Epithelial cell of alveolus of lung (primary cell): Measurements from ENCODE around the gene GJD3. TPM values are rescaled to one million over a fixed set of nuclear protein-coding genes. Genes with fewer than 3 reads are reported as not detected.

Source experiments
- total RNA-seq: library from RNA; depleted of rRNA; stranded (reverse); fragments of >200 nt; gene quantifications from 2 replicates; pipeline ENCODE4 v1.2.1, GENCODE V29; 2015

The GJD3 gene, protein sequence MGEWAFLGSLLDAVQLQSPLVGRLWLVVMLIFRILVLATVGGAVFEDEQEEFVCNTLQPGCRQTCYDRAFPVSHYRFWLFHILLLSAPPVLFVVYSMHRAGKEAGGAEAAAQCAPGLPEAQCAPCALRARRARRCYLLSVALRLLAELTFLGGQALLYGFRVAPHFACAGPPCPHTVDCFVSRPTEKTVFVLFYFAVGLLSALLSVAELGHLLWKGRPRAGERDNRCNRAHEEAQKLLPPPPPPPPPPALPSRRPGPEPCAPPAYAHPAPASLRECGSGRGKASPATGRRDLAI
- 3.4 and 3.7 TPM in 2 replicates for total RNA-seq

DNA sequence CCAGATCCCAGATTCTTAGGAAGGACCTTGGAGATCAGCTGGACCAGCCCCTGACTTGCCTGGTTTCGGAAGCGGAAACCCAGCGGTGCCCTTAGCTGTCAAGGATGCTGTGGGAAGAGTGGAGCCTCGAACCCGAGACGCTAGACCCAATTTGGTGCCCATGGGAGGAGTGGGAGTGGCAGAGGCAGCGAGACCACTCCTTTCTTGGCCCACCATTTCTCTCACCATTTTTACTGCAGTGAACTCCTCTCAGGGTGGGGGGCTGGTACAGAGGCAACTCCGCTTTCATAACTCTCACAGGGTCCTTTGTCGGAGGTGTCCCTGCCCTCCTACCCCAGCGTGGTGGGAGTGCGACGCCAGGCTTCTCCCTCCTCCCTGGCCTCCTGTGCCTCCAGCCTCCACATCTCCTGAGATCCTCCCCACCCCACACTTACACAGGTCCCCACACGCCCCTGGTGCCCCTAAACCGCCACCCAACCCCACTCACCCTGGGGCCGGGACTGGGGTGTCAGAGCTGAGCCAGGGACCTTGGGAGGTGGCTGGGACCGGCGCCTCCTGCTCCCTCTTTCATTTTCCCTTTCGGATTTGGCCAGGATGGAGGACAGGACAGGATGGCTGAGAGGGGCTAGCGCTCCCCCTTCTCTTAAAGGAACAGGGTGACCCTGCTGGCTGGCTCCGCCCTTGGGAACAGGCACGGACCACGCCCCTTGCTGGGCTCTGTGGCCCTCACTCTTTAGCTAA, at the start of gene GJD3:
Gene GJD3, minus strand, starts transcription at position 617 of the 741 bp plus-strand sequence. CDS start 922 bp downstream, outside the sequence.

Other genes starting within 250 kb of the GJD3 start
- 37.1 and 90.2 TPM in 2 replicates for gene MSL1, start 242.8 kb downstream of the GJD3 start, total RNA-seq
- gene CASC3, start 224.2 kb downstream of the GJD3 start, total RNA-seq, result 29.6 and 36.1 TPM in 2 replicates
- gene RAPGEFL1, start 187.3 kb downstream of the GJD3 start, total RNA-seq, result 2.6 and 4.9 TPM in 2 replicates
- 9.1 and 11.1 TPM in 2 replicates for gene WIPF2, start 145.4 kb downstream of the GJD3 start, total RNA-seq
- gene CDC6, start 76.9 kb downstream of the GJD3 start, total RNA-seq, result 6.2 and 26.8 TPM in 2 replicates
- 22.0 and 38.6 TPM in 2 replicates for gene RARA, start 55.6 kb downstream of the GJD3 start, total RNA-seq
- 89.5 and 102 TPM in 2 replicates for gene TOP2A, start 53.2 kb upstream of the GJD3 start, total RNA-seq
- gene IGFBP4, start 78.7 kb upstream of the GJD3 start, total RNA-seq, result 126 and 1,753 TPM in 2 replicates
- 1.7 and 7.9 TPM in 2 replicates for gene TNS4, start 136.9 kb upstream of the GJD3 start, total RNA-seq
- 0.72 TPM in 1 of 2 replicates, not detected in the other for gene CCR7, start 200.7 kb upstream of the GJD3 start, total RNA-seq